HG03039 (cell line): Measurements from ENCODE around the gene SLC25A10.

Experiments used
- ATAC-seq: cut with Tn5 transposase; IDR thresholded peaks from one replicate; pipeline ENCODE4 v1.9.1; 2021; ENCODE audit warnings: mild to moderate bottlenecking, moderate library complexity; ENCODE audit not compliant: unreplicated experiment

Gene SLC25A10

GRCh38 chr17:81686614-81687013 lies 25.5 kb upstream of the SLC25A10 start:
- no peak for ATAC-seq

GRCh38 chr17:81687770-81688541 lies 24.1 kb upstream of the SLC25A10 start:
- ATAC-seq, result no peak

GRCh38 chr17:81688616-81689015 lies 23.5 kb upstream of the SLC25A10 start:
- ATAC-seq, result no peak

GRCh38 chr17:81690066-81690465 lies 22.0 kb upstream of the SLC25A10 start:
- no peak for ATAC-seq

- ATAC-seq, result no peak
These were observed 21.5 kb upstream of the SLC25A10 start for GRCh38 chr17:81690549-81690948.

GRCh38 chr17:81691196-81691595 lies 20.9 kb upstream of the SLC25A10 start:
- ATAC-seq, result no peak

- ATAC-seq, result no peak
These were observed 20.5 kb upstream of the SLC25A10 start for GRCh38 chr17:81691608-81692007.

GRCh38 chr17:81693509-81694210 lies 18.4 kb upstream of the SLC25A10 start:
- no peak for ATAC-seq

- ATAC-seq, result no peak
These were observed 17.3 kb upstream of the SLC25A10 start for GRCh38 chr17:81694810-81695209.

GRCh38 chr17:81695211-81695610 lies 16.9 kb upstream of the SLC25A10 start:
- ATAC-seq, result no peak

GRCh38 chr17:81695801-81696200 lies 16.3 kb upstream of the SLC25A10 start:
- no peak for ATAC-seq

GRCh38 chr17:81696218-81696941 lies 15.7 kb upstream of the SLC25A10 start:
- ATAC-seq, result no peak

GRCh38 chr17:81697261-81698044 lies 14.6 kb upstream of the SLC25A10 start:
- no peak for ATAC-seq

GRCh38 chr17:81700353-81701287 lies 11.5 kb upstream of the SLC25A10 start:
- no peak for ATAC-seq

GRCh38 chr17:81701288-81702071 lies 10.6 kb upstream of the SLC25A10 start:
- no peak for ATAC-seq

- ATAC-seq, result peak; percentile 83
These were observed 8.9 kb upstream of the SLC25A10 start, which contains the start of gene MRPL12 for GRCh38 chr17:81702934-81703746. Gene MRPL12 (plus strand): TSS chr17:81703367. CDS start chr17:81703502, 135 bp downstream.

- ATAC-seq, result no peak
These were observed 8.1 kb upstream of the SLC25A10 start for GRCh38 chr17:81703747-81704654.
